CD4-positive, alpha-beta T cell treated with Interleukin-6 at 100 ng/mL for 8 hours (primary cell): ENCODE results near the gene HAX1.
"Not testable (repeated sequence)": the region's sequence is repeated elsewhere in the genome, so short reads cannot be mapped to it uniquely, and the experiment has no call there.

Experiments used
- DNase-seq: peaks from one replicate; pipeline ENCODE4 v3.0.0-alpha.2; 2020; ENCODE audit warnings: mixed read lengths, low spot score

HAX1 gene

DNA sequence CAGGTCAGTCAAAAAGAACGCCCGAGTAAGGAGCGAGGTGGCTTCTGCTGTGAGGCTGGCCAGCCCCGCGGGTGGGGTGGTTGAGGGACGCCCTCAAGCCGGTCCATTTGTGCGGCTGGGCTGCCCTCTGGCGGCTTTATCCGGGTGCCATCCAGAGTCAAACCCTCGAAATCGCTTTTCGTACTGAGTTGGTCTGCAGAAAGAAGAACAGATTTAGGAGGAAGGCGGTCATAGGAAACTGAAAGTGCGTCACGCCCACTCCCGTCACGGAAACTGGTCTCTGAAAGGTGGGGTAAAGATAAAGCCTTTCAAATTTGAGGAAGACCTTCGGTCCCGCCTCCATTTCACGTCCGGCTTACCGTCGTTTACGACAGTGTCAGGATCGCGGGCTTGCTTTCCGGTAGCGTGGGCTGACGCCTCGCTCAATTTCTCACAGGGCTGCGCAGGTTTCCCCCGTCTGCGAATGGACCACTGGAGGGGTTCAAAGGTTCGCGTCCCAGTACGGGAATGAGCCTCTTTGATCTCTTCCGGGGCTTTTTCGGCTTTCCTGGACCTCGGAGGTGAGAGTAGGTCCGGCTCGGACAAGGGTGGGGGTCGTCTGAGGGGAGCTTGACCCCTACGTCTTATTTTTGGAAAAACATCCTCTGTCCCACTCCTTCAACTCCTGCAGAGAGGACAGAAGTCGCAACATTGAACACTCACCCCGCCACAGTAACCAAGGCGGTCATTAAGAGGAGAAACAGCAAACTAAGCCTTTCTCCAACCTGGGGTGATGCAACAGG, at the start of gene HAX1:
Gene HAX1, plus strand, starts transcription at position 413 of the 782 bp plus-strand sequence. Its CDS starts 95 bp downstream, at position 508.
- peak; percentile 97 for DNase-seq

DNA sequence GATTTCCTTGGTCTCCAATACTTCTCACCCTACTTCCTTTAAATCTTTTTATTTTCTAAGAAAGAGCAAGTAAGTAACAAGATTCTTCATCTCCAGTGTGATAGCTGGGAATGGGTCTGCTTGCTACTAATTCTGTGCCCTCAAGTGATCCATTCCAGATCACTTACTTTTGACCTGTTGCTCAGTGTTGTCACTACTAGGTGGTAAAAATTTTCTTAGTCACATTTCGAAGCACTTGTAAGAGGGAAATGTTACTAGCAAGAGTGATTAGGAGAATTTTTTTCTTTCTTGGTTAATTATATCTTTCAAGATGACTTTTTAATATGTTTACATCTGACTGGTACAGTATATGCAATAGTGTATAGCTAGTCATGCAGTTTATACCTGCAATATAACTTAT, 49.5 kb upstream of the HAX1 start:
- DNase-seq: no peak

DNA sequence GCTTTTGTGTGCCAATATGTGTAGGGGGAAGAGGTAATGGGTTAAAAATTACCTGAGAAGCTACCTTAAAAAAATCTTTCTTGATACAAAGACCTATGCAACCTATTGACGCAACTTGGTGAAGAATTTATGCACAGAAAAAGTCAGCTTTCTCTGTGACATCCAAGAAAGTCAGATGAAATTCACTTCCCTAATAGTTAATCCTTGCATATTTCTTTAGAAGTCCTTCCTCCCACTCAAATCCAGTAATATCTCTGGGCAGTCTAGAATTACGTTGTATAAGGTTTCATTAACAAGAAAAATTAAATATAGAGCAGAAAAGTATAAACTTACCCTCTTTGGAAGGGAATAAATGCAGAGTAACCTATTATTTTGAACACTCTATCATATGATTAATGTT, 48.8 kb upstream of the HAX1 start:
- DNase-seq: no peak

DNA sequence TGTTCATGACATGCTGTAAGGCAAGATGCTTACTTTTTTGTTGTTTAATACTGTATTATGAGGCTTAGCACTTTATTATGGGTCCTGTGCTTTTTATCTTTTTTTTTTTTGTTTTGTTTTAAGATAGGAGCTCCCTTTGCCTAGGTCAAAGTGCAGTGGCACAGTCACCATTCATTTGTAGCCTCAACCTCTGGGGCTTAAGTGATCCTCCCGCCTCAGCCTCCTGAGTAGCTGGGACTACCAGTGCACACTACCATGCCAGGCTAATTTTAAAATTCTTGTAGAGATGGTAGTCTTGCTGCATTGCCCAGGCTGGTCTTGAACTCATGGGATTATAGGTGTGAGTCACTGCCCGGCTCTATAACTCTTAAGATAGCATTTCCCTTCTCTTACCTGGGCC, 47.1 kb upstream of the HAX1 start:
- DNase-seq: no peak

DNA sequence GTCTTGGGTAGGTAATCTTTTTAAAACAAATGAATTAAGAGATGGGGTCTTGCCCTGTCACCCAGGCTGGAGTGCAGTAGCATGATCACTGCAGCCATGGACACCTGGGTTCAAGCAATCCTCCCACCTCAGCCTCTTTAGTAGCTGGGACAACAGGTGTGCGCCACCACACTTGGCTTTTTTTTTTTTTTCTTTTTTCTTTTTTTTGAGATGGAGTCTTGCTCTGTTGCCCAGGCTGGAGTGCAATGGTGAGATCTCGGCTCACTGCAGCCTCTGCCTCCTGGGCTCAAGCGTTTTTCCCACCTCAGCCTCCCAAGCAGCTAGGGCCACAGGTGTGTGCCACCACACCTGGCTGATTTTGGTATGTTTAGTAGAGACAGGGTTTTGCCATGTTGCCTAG, 41.3 kb upstream of the HAX1 start:
- not testable (repeated sequence) for DNase-seq

DNA sequence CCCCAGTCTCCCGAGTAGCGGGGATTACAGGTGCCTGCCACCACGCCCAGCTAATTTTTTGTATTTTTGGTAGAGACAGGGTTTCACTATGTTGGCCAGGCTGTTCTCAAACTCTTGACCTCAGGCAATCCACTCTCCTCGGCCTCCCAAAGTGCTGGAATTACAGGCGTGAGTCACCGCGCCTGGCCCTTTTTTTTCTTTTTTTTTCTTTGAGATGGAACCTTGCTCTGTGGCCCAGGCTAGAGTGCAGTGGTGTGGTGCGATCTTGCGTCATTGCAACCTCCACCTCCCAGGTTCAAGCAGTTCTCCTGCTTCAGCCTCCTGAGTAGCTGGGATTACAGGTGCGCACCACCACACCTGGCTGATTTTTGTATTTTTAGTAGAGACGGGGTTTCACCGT, 39.3 kb upstream of the HAX1 start:
- not testable (repeated sequence) for DNase-seq

DNA sequence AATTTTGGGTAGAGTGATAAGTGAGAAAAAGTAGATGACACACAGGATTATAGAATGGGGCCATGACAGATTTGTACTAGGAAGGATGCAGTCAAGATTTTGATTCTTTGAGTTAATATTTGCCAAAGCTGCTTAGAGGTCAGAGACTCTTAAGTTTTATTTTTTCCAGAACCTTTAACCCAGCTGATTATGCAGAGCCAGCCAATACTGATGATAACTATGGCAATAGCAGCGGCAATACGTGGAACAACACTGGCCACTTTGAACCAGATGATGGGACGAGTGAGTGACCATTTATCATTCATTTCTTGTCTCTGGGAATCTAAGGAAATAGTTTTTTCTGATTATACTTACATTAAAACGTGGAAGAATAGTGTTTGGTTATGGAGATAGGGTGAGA, 35.6 kb upstream of the HAX1 start:
- no peak for DNase-seq

DNA sequence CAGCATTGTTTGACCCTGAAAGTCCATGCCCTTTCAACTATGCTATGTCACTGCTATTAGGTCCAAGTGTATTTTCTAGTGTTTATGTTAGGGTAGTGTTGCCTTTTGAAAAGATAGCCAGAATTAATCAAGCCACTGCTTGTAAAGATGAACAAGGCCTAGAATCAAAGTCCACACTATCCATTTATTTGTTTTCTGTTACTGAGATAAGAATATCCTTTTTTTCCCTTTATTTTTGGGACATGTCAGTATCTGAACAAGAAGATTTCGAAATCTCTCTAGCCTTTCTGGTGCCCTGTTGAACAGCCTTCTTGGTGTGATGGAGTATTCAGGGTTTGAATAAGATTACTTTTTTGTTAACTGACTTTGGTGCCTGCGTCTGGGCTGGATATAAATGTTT, 35.0 kb upstream of the HAX1 start:
- no peak for DNase-seq

DNA sequence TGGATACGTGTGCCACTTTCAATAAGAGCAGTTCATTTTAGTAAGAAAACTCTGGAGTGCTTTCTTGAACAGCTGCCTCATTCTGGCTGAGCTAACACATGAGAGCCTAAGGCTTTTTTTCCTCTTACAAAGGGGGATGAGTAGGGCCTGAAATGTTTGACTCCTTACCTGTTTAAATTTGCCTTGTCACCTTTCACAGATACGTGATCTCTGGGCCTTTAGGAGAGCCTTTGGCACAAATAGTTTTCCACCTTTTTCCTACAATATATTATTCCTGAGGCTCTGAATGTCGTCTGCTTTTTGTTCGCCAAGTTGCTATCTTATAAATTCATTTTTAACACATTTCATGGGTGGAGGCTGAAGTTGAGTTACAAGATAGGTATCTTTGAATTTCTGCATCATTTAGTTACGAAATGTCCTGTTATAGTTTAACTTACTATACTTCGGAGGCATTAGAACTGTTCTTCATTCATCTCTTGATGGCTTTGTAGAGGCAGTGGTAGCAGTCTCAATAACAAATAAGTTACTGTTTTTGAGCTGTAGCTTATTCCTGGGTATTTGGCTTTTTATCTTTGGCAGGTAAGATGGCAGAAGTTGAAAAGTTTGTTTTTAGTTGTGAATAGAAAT, 34.4 kb upstream of the HAX1 start:
- DNase-seq: no peak

DNA sequence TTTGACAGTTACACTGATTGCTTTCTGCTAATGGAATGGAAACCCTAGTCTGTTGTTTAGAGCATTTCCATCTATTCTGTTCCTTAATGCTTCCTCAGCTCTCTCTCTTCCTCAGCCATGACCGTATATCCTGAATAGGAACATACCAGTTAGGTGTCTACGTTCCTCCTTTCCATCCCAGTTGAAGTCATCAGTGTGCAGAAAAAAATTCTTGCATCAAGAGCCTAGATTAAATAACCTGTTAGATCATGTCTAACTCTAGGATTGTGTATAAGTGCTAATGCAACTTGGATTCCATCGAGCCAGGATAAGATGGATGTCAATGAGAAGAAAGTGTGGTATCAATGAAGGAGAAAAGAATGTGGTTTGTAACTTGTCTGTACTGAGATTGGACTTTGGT, 32.9 kb upstream of the HAX1 start:
- no peak for DNase-seq

DNA sequence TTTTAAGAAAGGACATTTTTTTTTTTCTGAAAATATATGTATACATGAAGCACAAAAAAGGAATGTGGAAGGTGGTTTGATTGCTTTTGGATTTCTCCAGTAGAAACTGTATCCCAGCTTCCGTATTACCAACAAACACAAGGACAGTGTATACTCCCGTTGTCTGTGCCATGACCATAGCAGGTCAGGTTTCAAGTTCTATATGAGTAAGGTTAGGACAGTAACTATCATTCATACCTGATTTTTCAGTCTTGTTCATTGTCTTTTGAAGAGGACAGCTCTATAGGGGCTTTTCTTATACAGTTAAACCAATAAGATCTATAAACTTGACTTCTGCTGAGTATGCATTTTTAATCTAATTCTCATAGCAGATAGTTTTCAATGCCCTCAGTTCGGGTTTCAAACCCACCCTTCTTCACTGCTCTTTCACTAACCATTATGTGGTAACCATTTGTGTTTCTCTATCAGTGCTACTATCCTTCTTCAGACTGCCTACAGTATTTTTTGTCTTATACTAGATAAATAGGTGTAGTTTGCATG, 32.1 kb upstream of the HAX1 start:
- no peak for DNase-seq

DNA sequence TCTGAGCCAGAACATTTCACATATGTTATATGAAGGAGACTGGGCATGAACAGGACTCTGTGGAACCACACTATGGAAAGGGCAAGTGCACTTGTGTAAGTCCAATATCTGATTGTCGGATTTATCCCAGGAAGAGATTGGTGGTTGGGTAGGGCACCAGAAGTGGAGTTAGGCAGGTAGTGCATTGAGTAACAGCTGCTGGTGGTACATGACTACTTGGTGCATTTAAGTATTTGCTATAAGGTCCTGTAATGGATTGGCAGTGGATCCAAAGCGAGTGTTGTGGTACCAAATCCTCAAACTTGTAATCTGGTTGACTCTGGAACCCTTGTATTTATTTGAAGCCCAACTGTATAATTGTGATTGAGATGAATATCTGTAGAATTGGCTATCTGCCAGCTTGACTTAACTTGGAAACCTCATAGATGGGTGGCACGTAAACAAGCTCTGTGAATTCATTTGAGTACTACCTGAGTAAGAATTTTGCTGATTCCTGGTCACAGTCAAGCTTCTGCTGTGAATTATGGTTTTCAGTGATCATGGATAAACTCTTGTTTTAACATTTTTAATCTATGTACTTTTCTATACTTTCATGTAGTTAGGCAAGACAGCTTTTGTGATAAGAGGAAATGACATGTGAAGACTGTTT, 30.6 kb upstream of the HAX1 start:
- no peak for DNase-seq

DNA sequence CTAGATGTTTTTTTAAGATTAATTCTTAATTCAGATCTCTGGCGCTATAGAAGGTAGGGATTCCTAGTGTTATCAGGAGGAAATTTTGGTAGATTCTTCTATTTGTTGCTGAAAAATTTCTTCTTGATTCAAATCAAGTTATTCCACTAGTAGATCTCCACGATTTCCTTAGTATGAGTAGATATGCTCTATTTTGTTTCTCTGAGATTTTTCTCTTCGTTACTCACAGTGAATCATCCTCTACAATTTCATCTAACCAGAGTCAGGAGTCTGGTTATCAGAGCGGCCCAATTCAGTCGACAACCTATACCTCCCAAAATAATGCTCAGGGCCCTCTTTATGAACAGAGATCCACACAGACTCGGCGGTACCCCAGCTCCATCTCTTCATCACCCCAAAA, 18.8 kb upstream of the HAX1 start:
- DNase-seq: no peak

DNA sequence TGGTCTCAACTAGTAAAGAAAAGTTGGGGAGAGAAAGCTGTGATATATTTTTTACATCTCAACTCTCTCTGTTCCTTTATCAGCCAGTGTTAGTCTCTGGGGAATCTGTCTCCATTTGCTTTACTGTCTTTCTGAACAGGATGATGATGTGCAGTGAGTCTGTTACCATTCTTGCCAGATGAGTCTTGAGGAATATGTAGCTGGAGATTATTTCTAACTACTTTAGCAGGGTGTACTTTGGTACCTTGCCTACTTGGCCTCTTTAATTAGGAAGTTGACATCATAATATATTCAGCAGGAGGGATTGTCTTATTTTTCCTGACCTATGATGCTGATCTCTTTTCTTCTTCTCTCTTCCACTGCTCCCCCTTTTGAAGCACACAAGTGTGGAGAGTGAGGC, 15.7 kb upstream of the HAX1 start:
- DNase-seq: no peak

DNA sequence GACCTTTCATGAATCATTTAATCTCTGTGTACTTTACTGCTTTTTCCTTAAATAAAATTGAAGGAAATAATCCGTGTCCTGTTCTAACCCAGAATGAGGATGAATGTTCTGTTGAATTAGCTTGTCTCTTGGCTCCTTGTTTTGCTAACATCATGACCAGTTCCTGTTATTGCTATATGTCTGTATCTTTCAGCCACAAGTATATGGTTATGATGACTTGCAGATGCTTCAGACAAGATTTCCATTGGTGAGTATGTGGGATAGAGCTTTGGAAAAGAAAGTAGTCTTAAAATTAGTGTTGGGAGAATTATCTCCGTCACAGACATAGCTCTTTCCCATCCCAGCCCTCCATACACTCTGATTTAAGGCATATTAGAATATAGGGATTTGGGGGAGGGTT, 13.6 kb upstream of the HAX1 start:
- no peak for DNase-seq

DNA sequence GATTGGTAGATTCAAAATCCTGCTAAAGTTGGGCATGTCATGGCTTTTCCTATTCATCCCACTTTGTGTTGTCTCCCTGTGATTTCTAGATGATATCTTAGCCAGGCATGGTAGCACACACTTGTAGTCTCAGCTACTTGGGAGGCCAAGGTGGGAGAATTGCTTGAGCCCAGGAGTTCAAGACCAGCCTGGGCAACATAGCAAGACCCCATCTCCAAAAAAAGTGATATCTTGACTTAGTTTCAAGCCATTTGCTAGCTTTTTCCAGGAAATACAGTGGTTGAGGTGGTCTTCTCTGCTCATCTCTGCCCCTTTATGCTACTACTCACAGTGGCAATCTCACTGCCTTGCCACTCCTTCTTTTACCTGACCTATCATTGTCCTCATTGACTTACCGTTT, 12.3 kb upstream of the HAX1 start:
- DNase-seq: no peak

DNA sequence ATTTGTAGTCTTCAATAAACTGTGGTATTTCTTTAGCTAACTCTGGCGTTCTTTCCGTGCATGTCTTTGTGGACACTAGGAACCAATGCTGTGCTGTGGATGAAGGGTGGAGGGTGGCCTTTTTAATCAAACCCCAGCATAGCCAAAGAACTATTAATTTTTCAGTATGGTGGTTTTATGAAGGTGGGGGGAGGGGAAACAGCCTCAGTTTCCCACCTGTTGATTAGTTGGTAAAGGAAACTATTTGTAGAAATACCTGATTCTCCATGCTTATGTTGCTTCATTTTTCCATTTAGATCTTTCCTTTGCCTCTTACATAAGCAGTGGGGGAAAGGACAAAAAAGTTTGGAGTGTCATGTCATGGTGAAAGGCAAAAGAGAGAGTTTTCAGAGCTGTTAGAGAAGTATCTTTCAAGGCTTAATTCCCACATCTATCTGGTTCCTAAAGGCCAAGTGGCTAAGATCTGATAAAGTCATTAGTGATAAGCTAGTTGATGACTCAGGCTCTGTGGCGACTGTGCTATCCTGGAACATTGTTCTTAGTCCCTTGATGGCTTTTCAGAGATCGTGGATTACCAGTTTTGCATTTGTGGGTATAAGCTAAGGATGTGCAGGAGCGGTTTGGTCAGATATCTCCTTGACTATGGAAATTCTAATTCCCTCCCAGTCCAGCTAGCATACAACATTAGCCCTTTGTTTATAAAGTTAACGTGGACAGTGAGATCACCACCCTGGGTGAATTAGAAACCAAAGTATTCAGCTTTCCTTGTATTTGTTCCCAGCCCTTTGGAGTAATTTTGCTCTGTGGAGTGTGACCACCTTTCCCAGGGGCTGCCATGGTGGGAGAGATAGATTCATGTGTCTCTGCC, 8.7 kb upstream of the HAX1 start:
- no peak for DNase-seq

DNA sequence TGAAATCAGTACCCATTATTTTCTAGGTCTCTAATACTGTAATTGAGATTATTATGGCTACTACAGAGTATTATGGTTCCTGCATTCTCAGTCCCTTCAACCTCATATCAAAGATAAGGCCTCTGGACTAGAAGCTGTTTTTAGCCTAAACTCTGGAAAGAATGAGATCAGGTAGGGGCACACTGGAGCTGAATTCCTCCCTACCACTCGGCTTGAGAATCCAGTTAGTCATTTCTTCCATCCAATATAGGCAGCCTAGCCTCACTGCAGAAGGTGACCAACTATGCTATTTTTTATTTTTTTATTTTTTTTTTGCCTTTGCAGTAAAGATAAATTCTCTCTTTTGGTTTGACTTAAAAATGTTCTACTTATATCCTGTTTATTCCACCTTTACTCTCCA, 8.0 kb upstream of the HAX1 start:
- DNase-seq: no peak

DNA sequence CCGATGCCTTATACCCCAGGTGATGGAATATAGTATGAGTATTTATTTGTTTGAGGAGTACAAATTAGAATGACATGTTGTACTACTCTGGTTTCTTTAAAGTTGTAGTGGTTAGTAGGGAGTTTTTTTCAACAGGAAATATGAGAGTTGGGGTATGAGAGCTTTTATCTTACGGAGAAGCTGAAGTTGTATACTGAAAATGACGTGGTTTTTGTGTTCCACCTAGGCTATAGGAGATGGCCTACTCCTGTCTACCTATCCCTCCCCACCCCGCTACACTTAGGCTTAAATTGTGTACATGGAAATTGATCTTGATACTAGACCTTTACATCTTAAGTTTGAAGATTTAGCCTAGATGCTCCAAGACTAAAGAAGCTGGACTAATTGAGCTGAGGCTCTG, 6.8 kb upstream of the HAX1 start:
- DNase-seq: peak; percentile 29

DNA sequence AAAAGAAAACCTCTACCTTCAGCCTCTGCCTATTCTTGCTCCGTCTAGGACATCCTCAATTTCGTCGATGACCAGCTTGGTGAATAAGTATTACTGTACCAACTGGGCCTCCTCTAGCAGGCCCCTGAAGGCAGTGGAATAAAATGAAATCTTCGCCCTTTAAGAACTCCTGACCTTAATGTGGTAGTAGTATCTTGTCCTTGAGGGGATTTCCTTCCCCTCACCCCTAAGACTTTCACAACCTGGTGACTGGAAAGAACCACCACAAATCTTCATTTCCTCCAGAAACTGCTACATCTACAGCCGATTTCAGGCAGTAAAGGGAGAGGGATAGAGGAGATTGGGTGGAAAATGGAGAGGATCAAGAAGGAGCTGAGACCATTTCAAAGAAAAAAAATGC, 1.6 kb upstream of the HAX1 start:
- DNase-seq: no peak

DNA sequence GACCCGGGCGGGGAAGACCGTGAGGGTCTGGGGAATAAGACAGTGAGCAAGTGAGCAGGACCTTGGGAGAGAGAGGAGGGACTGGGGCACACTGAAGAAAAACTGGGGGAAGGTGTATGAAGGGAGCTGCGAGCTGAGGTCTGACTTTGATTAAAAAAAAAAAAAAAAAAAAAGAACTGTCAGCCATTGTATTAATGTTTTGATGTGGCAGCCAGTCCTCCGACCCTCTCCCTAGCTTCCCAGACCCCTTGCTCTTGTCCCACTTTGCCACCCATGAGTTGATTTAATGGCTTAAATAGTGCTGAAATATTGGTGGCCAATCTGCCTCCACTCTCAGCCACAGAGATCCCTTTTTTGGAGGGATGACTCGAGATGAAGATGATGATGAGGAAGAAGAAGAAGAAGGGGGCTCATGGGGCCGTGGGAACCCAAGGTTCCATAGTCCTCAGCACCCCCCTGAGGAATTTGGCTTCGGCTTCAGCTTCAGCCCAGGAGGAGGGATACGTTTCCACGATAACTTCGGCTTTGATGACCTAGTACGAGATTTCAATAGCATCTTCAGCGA, 652 bp downstream of the HAX1 start:
- DNase-seq: no peak

DNA sequence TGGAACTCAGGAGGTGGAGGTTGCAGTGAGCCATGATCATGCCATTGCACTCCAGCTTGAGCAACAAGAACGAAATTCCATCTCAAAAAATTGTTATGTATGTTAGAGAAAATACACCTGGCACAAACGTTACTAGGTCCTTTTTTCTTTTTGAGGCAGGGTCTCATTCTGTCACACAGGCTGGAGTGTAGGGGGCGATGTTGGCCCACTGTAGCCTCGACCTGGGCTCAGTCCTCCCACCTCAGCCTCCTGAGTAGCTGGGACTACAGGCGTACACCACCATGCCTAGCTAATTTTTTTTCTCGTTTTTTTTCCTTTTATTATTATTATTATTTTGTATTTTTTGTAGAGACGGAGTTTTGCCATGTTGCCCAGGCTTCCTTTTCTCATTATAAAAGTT, 4.4 kb downstream of the HAX1 start:
- DNase-seq: no peak
